ENCODE data around the gene ABLIM2.
A peak's percentile ranks its signal among the peaks of the same experiment; 100 is the strongest.

Gene ABLIM2

GRCh38 chr4:8115203-8115520 is 43.5 kb downstream of the ABLIM2 start:
- no peak for DNase-seq

DNA sequence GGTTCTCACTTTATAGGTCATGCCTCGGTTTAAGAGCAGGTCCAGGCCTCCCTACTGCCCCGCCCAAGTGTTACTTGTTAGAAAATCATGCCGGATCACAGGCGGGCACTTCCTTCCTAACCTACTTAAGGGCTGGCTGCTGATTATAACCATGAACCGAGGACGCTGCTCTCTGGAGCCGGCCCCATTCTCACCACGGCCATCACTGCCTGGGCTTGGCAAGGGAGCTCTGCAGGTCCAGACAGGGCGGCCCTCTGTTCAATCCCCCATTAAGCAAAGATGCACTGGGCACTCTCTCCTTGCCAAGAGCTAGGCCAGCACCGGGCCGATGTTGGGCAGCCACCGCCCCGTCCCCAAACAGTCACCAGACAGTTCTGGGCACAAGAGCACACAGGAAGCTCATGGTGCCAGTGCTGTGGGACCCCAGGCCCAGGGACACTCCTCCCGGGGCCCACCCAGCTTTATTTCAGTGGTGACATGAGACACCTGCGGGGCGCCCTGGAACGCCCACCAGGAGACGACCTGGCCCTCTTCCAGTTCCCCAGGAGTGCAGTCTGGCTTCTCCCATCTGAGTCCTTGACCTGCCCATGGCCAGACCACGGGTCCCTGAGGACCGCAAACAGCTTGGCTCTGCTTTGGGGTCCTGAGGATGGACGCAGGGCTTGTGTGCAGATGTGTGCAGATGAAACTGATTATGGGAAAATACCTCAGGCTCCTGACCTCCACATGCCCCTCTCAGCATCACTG is 44.0 kb downstream of the ABLIM2 start:
- DNase-seq = no peak

DNA sequence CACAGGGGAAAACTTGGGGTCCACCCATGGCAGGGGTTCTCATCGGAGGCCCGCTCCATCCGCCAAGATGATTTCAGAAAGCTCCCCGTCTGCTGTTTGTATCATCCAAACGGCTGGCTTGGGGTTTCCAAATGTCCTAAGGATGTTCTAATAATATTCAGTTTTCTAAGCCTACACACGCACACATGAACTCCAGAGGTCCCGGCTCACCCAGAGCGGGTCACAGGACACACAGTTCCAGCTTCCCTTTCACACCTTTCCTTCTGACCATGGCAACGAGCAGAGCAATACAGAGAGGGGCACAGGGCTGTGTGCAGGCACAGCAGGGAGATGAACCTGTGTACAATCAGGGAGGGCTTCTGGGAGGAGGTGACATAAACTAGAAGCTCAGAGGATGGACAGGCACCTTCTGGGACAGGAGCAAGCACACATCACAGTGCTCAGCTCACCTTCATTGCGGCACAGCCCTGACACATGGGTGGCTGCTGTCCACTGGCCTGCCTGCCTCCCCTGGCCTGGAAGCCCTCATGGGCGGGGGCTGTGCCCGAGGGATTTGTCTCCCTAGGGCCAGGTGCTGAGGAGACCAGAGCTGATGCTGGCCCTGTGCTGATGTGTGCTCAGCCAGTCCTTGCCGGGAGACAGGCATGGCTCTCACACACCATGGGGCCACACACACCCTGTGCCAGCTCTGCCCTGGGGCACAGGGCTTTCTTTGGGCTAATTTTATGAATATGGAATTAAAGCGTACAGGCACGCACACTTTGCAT is 44.8 kb downstream of the ABLIM2 start:
- no peak for DNase-seq

DNA sequence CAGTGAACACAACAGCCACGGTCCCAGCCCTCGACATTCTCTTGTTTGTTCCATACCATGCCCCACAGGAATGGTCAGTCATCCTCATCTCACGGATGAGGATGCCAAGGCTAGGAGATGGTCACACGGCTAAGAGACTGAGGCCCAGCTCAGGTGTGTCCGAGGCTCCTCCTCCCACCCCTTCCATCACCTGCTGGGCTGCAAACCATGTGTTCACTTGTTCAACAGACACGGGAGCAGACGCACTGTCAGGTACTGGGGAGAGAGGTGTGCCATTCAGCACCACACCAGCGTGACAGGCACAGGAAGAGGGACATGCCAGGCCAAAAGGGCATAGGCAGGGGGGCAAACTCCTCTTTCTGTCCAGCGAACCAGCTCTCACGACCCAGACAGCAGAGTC is 45.9 kb downstream of the ABLIM2 start:
- no peak for DNase-seq

GRCh38 chr4:8112036-8112576 is 46.5 kb downstream of the ABLIM2 start:
- no peak for DNase-seq

DNA sequence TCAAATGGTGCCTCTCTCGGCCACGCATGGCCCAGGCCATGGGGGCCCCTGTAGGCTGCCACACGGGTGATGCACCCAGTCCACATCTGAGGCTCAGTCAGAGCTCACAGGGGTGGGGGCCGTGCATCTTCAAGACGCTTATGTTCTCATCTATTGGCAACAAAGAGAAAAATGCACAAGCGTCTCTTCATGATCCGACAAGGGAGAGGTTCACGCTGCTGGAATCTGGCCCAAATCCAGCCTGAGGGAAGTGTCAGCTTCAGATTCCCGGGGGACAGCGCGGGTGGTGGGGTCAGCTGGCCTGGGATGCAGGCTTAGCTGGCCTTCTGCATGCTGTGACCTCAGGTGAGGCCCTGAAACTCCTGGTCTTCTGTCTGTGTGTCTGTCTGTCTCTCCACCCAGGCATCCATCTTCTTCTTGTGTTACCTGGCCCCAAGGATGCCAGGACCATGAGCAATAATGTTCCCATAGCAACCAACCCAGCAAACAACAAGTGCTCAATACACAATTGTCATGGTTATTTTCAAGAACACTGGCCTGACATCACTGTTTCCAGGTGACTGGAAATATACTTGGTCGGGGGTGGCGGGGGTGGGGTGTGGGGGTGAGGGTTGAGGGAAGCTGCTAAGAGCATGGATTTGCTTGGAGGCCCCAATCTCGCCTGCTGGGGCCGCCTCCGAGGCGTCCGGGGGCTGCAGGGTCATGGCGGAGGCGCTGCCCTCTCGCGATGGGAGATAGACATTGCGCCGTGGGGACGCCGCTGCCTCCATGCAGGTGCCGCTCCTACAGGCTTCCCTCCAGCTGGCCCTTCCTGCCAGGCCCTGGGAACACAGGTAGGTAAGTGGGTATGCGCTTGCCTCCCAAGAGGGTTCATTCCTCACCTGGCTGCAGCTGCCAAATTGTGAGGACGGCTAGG is 48.3 kb downstream of the ABLIM2 start:
- DNase-seq = peak; percentile 22

- DNase-seq = no peak
Observed at GRCh38 chr4:8109406-8110065, 49.1 kb downstream of the ABLIM2 start.

- DNase-seq = no peak
Observed at GRCh38 chr4:8108991-8109390, 49.6 kb downstream of the ABLIM2 start.

DNA sequence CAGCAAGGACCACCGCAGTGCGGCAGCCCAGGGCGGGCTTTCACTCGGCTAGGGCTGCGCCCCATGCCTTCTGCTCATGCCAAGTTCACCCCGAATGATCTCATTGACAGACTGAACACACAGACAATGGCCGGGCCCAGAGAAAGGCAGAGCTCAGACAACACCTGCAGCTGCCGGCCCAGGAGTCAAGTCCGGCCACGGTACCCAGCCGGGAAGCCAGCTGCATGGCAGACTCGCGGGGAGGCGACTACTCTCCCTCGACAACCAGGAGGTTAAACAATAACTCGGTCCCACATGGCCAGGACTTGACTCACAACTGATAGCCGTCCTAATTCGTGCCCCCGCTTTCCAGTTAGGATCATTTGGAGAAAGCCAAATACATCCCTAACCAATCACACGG is 50.4 kb downstream of the ABLIM2 start:
- no peak for DNase-seq

GRCh38 chr4:8107146-8107657 is 51.4 kb downstream of the ABLIM2 start:
- no peak for DNase-seq

- DNase-seq = no peak
Observed at GRCh38 chr4:8106451-8107025, 52.1 kb downstream of the ABLIM2 start.

DNA sequence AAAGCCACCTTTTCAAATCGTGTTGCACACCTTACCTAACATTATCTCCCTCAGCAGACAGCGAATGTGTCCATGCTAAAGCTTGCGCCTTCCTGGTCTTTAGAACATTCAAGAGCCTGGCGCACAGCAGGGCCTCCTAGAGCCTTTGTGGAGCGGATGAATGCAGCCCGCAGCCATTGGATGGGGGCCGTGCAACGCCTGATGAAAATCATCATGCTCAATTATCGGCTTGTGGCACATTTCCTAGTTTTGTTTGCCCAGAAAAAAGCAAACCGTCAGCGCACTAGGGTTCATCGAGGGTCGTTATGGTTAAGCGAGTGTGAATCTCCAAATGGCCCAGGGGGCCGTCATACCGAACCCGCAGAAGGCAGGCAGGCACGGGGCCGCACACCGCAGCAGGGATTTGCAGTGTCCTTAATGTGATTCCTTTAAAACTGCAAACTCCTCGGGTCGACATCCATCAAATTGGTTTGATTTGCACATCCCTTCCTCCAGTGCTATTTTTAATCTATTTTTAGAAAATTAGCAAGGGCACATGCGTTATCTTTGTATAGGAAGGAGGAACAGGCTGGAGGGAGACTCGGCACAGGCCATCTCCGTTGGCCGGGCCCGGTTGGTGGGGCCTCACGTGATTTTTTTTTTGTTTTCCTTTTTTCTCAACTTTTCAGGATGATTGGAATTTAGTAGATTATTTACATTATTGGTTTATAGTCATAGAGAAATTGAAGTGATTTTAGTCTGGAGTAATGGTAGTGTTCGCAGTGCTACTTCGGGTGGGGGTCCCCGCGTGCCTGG is 53.1 kb downstream of the ABLIM2 start:
- DNase-seq = no peak

GRCh38 chr4:8104491-8105305 is 53.9 kb downstream of the ABLIM2 start:
- DNase-seq = no peak

DNA sequence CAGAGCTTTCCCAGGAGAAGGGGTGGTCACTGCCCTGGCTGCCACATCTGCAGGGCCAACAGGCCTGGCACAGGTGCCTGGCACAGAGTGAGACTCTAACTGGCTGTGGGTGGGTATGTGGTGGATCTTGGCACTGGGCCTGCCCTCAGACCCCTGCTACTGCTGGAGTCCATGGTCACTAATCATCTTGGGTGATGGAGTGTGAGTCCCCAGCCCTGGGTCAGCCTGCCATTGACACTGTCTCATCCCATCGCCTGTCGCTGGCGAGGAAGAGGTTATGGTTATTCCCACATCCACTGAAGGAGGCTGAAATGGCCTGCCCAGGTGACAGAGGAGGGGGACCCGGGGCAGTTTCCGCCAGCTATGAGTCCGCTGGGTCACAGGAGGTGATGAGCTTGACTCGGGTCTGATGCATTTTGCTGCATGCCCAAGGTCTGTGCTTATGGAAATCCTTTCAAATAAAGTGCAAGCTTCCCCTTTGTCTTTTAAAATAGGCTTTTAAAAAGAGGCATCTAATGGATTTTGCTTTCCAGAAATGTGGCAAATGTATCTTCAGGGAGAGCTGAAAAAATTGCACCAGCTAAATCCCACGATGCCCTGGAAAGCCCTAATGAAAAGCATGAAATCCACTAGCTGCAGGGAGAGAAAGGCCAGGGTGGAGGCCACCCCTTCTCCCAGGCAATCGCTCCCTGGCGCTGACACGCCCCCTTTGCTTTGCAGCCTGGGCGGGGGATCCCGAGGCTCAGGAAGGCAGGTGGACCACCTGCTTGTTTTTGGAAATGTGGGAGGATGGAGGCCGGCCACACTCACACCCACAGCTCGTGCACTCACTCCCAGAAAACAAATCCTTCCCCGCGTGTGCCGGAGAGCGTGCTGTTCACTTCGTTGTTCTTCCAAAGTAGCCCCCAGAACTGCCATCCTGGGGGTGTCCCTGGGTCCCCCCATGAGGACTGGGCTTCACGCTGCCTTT is 54.9 kb downstream of the ABLIM2 start:
- DNase-seq = no peak

- no peak for DNase-seq
Observed at GRCh38 chr4:8102831-8103230, 55.8 kb downstream of the ABLIM2 start.

DNA sequence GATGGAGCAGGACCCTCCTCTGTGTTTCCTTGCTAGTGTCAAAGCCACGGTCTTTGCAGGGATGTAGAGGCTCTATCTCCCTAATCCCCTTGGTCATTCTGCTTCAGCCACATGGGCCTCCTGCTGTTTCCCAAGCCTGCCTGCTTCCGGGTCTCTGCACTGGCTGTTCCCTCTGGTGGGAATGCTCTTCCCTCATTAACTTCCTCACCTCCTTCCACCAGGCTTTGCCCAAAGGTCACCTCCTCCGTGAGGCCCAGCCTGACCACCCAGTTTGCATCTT is 56.6 kb downstream of the ABLIM2 start:
- no peak for DNase-seq

GRCh38 chr4:8101213-8102075 is 57.2 kb downstream of the ABLIM2 start:
- no peak for DNase-seq

GRCh38 chr4:8099981-8100464 is 58.6 kb downstream of the ABLIM2 start:
- no peak for DNase-seq
